ENCODE measurements around the gene NIM1K. TPM values are rescaled to one million over a fixed set of nuclear protein-coding genes. Genes with fewer than 3 reads are reported as not detected.

NIM1K gene
- total RNA-seq, 6 experiments from 2014 or later: 0.14 to 0.85 (median 0.38) TPM

DNA sequence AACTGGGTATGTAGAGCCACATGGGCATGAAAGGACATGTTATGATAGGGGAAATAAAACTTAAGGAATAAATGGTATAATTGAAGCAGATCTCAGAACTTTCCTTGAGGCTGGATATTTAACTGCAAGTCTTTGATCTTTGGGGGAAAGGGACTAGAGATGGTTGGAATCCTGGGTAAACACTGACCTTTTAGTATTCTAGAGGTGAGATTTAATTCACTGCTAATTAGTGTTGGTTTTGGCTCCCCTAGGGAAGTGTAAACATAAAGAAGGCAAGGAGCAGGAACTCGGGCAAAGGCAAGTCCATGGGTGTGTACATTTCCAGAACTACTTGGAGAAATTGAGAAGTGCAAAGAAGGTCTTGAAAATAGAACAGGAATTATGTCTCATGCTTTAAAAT is 16.6 kb downstream of the NIM1K start:
- TF ChIP-seq CTCF (IDR thresholded peaks at IDR 0.05): no peak
- DNase-seq: no peak
- H3K27ac Mint-ChIP-seq: no peak overlapping the region
- peaks cover 11% of the 10 kb centered on the region for H3K27me3 Mint-ChIP-seq (ENCODE audit: insufficient read depth)
- H3K4me3 Mint-ChIP-seq: no peak overlapping the region
- H3K36me3 Mint-ChIP-seq (ENCODE audit: low read depth): no peaks in the 10 kb centered on the region
- H3K9me3 Mint-ChIP-seq: no peaks in the 10 kb centered on the region
- peaks cover 18% of the 10 kb centered on the region for H3K4me1 Mint-ChIP-seq (ENCODE audit: low read depth)

GRCh38 chr5:43209060-43209459 is 17.0 kb downstream of the NIM1K start:
- peaks cover 13% of the 10 kb centered on the region for H3K27me3 Mint-ChIP-seq (ENCODE audit: insufficient read depth)
- no peak overlapping the region for H3K27ac Mint-ChIP-seq
- no peaks in the 10 kb centered on the region for H3K9me3 Mint-ChIP-seq
- peaks cover 22% of the 10 kb centered on the region for H3K4me1 Mint-ChIP-seq (ENCODE audit: low read depth)
- no peak for DNase-seq
- H3K4me3 Mint-ChIP-seq: no peak overlapping the region
- no peak for TF ChIP-seq CTCF (IDR thresholded peaks at IDR 0.05)
- no peaks in the 10 kb centered on the region for H3K36me3 Mint-ChIP-seq (ENCODE audit: low read depth)

- Mint-ChIP-seq H3K27me3 (ENCODE audit: insufficient read depth) (peaks cover 14% of the 10 kb centered on the region), H3K4me1 (ENCODE audit: low read depth) (peaks cover 27% of the 10 kb centered on the region), H3K36me3 (ENCODE audit: low read depth) (no peaks in the 10 kb centered on the region), H3K4me3 (no peak overlapping the region), H3K9me3 (no peaks in the 10 kb centered on the region), H3K27ac (no peak overlapping the region)
- no peak for TF ChIP-seq CTCF (IDR thresholded peaks at IDR 0.05)
- no peak for DNase-seq
These were observed 17.8 kb downstream of the NIM1K start for GRCh38 chr5:43209833-43210232.

DNA sequence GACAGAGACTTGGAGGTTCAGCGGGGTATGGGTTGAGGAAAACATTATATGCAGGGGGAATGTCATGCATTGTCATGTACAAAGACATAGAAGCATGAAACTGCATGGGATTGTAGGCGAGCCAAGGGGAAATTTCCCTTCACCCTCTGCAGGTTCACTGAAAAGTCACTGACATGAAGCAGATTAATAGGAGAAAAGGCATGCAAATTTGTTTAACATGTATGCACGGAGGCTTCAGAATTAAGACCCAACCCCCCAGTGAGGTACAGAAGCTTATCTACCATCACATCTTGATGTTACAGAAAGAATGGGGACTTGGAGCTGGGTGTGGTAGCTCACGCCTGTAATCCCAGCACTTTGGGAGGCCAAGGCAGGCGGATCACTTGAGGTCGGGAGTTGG is 18.5 kb downstream of the NIM1K start:
- no peak for DNase-seq
- no peaks in the 10 kb centered on the region for H3K9me3 Mint-ChIP-seq
- H3K27me3 Mint-ChIP-seq (ENCODE audit: insufficient read depth): peaks cover 14% of the 10 kb centered on the region
- no peaks in the 10 kb centered on the region for H3K36me3 Mint-ChIP-seq (ENCODE audit: low read depth)
- H3K27ac Mint-ChIP-seq: no peak overlapping the region
- H3K4me3 Mint-ChIP-seq: no peak overlapping the region
- TF ChIP-seq CTCF (IDR thresholded peaks at IDR 0.05): no peak
- peaks cover 31% of the 10 kb centered on the region for H3K4me1 Mint-ChIP-seq (ENCODE audit: low read depth)

DNA sequence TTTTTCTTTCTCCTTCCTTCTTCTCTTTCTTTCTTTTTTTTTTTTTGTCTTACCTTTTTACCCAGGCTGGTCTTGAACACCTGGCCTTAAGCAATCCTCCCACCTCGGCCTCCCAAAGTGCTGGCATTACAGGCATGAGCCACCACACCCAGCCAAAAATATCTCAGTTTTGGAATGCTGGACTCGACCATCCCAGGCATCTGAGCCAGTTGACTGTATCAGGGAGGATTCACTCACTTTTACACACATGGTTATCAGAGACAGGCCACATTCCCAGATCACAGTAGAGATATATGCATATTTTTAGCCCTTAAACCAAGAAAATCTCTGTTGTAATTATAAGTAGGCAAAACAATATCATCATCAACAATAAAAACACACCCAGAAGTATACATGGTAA is 21.9 kb downstream of the NIM1K start:
- Mint-ChIP-seq H3K27me3 (ENCODE audit: insufficient read depth) (peaks cover 12% of the 10 kb centered on the region), H3K4me3 (no peak overlapping the region), H3K27ac (no peak overlapping the region; the same call in 1 of the 2 replicates), H3K4me1 (ENCODE audit: low read depth) (peaks cover 14% of the 10 kb centered on the region), H3K36me3 (ENCODE audit: low read depth) (no peaks in the 10 kb centered on the region), H3K9me3 (no peaks in the 10 kb centered on the region; the same call in 1 of the 2 replicates)
- DNase-seq: no peak
- no peak for TF ChIP-seq CTCF (IDR thresholded peaks at IDR 0.05)
